Hematopoietic multipotent progenitor cell (in vitro differentiated cells): ENCODE measurements around the gene TCEANC2. TPM values are rescaled to one million over a fixed set of nuclear protein-coding genes. Genes with fewer than 3 reads are reported as not detected.

ENCODE experiments used
- small RNA-seq: library from RNA; depleted of rRNA; stranded (forward); fragments of <200 nt; gene quantifications from one replicate; pipeline ENCODE3, GENCODE V24; 2012
- total RNA-seq: library from RNA; depleted of rRNA; stranded (reverse); fragments of >200 nt; gene quantifications from one replicate; pipeline ENCODE4 v1.2.3, GENCODE V29; 2012

TCEANC2 gene
- total RNA-seq, 1 donor = 7.5 TPM

Small RNAs within 50 kb of the gene (small RNA-seq; reads per million reads assigned to genes)
- not detected for gene AL353898.1
- gene AL353898.2 = not detected

Other genes starting within 250 kb of the TCEANC2 start
- gene NDC1, start 215.3 kb upstream of the TCEANC2 start, total RNA-seq = 22.1 TPM
- gene YIPF1, start 163.8 kb upstream of the TCEANC2 start, total RNA-seq = 19.9 TPM
- not detected for gene DIO1, start 159.4 kb upstream of the TCEANC2 start, total RNA-seq
- 5.9 TPM for gene IFT25, start 107.9 kb upstream of the TCEANC2 start, total RNA-seq
- 8.9 TPM for gene LRRC42, start 107.3 kb upstream of the TCEANC2 start, total RNA-seq
- not detected for gene LDLRAD1, start 35.4 kb upstream of the TCEANC2 start, total RNA-seq
- 177 TPM for gene TMEM59, start 404 bp upstream of the TCEANC2 start, total RNA-seq
- under 0.01 TPM for gene CDCP2, start 99.4 kb downstream of the TCEANC2 start, total RNA-seq
- gene CYB5RL, start 146.4 kb downstream of the TCEANC2 start, total RNA-seq = 8.6 TPM
- 85.4 TPM for gene MRPL37, start 146.6 kb downstream of the TCEANC2 start, total RNA-seq